ENCODE results near the gene COX20.
"Not testable (repeated sequence)": the region's sequence is repeated elsewhere in the genome, so short reads cannot be mapped to it uniquely, and the experiment has no call there.

Gene COX20

GRCh38 chr1:244835276-244836134 lies at the start of gene COX20:
Gene COX20, plus strand, starts transcription at chr1:244835658. Its CDS starts 57 bp downstream, at chr1:244835715.
- peak; percentile 90 for DNase-seq

- no peak for DNase-seq
Observed at GRCh38 chr1:244788493-244789275, 46.8 kb upstream of the COX20 start.

- DNase-seq, result no peak
Observed at GRCh38 chr1:244789276-244789580, 46.2 kb upstream of the COX20 start.

- DNase-seq, result no peak
Observed at GRCh38 chr1:244789731-244790130, 45.7 kb upstream of the COX20 start.

GRCh38 chr1:244791061-244791460 lies 44.4 kb upstream of the COX20 start:
- no peak for DNase-seq

- DNase-seq, result no peak
Observed at GRCh38 chr1:244792188-244792850, 43.1 kb upstream of the COX20 start.

GRCh38 chr1:244794071-244794470 lies 41.4 kb upstream of the COX20 start:
- no peak for DNase-seq

GRCh38 chr1:244794516-244794915 lies 40.9 kb upstream of the COX20 start:
- not testable (repeated sequence) for DNase-seq

GRCh38 chr1:244796719-244797406 lies 38.6 kb upstream of the COX20 start:
- peak; percentile 67 for DNase-seq

- DNase-seq, result no peak
Observed at GRCh38 chr1:244800821-244801220, 34.6 kb upstream of the COX20 start.

GRCh38 chr1:244801246-244801645 lies 34.2 kb upstream of the COX20 start:
- peak; percentile 65 for DNase-seq

- no peak for DNase-seq
Observed at GRCh38 chr1:244802041-244802440, 33.4 kb upstream of the COX20 start.

- DNase-seq, result no peak
Observed at GRCh38 chr1:244802556-244803239, 32.8 kb upstream of the COX20 start.

GRCh38 chr1:244804841-244805240 lies 30.6 kb upstream of the COX20 start:
- no peak for DNase-seq

- no peak for DNase-seq
Observed at GRCh38 chr1:244807138-244807537, 28.3 kb upstream of the COX20 start.

- no peak for DNase-seq
Observed at GRCh38 chr1:244810221-244810620, 25.2 kb upstream of the COX20 start.

GRCh38 chr1:244813327-244813726 lies 22.1 kb upstream of the COX20 start:
- DNase-seq, result no peak

- DNase-seq, result peak; percentile 14
Observed at GRCh38 chr1:244815600-244816099, 19.8 kb upstream of the COX20 start.

GRCh38 chr1:244817415-244817894 lies 18.0 kb upstream of the COX20 start:
- no peak for DNase-seq

GRCh38 chr1:244820131-244820530 lies 15.3 kb upstream of the COX20 start:
- no peak for DNase-seq

GRCh38 chr1:244821134-244821533 lies 14.3 kb upstream of the COX20 start:
- no peak for DNase-seq

GRCh38 chr1:244822878-244823277 lies 12.6 kb upstream of the COX20 start:
- no peak for DNase-seq
